Mesendoderm (in vitro differentiated cells): ENCODE data around the gene CCDC8.
A peak's percentile ranks its signal among the peaks of the same experiment; 100 is the strongest.

ENCODE experiments used
- DNase-seq: peaks from one replicate; pipeline ENCODE4 v3.0.0; 2013
- H2AK5ac ChIP-seq: 2 replicates; pipeline ENCODE4 v1.6.1; 2013; ENCODE audit warnings: low read length, inconsistent platforms
- H2BK120ac ChIP-seq: 2 replicates; pipeline ENCODE4 v1.6.1; 2013; ENCODE audit warnings: low read depth, mild to moderate bottlenecking, low read length, moderate library complexity, mixed read lengths
- H2BK15ac ChIP-seq: replicated peaks from 2 replicates; pipeline ENCODE4 v1.6.1; 2013; ENCODE audit warnings: low read depth, mild to moderate bottlenecking, moderate library complexity
- H2BK5ac ChIP-seq: 2 replicates; pipeline ENCODE4 v1.6.1; 2013; ENCODE audit warnings: low read length, inconsistent platforms
- H3K18ac ChIP-seq: 2 replicates; pipeline ENCODE4 v1.6.1; 2013; ENCODE audit warnings: mild to moderate bottlenecking, low read length, mixed read lengths
- H3K23ac ChIP-seq: one replicate; pipeline ENCODE4 v1.6.1; 2013; ENCODE audit warnings: low read length
- H3K27ac ChIP-seq: 2 replicates; pipeline ENCODE4 v1.5.1; 2013; ENCODE audit warnings: low read depth, mild to moderate bottlenecking, inconsistent platforms, low read length, moderate library complexity
- H3K27me3 ChIP-seq: 2 replicates; pipeline ENCODE4 v1.6.1; 2013; ENCODE audit warnings: low read length, control low read depth, mild to moderate bottlenecking, inconsistent platforms; ENCODE audit not compliant: insufficient read depth, poor library complexity
- H3K36me3 ChIP-seq: 2 replicates; pipeline ENCODE4 v1.6.1; 2013; ENCODE audit warnings: low read length, inconsistent platforms; ENCODE audit not compliant: control insufficient read depth, insufficient read depth
- H3K4ac ChIP-seq: one replicate; pipeline ENCODE4 v1.6.1; 2013; ENCODE audit warnings: low read depth, mild to moderate bottlenecking, low read length, moderate library complexity
- H3K4me1 ChIP-seq: 2 replicates; pipeline ENCODE4 v1.6.1; 2013; ENCODE audit warnings: low read depth, low read length, inconsistent platforms; ENCODE audit not compliant: control insufficient read depth
- H3K4me2 ChIP-seq: 2 replicates; pipeline ENCODE4 v1.6.1; 2013; ENCODE audit warnings: low read length
- H3K4me3 ChIP-seq: 2 replicates; pipeline ENCODE4 v1.5.1; 2013; ENCODE audit warnings: mild to moderate bottlenecking, low read length
- H3K56ac ChIP-seq: one replicate; pipeline ENCODE4 v1.6.1; 2013; ENCODE audit warnings: low read length
- H3K79me1 ChIP-seq: 2 replicates; pipeline ENCODE4 v1.6.1; 2013; ENCODE audit warnings: low read length, inconsistent platforms
- H3K79me2 ChIP-seq: 2 replicates; pipeline ENCODE4 v1.6.1; 2013; ENCODE audit warnings: mild to moderate bottlenecking, low read length; ENCODE audit not compliant: control insufficient read depth, insufficient read depth
- H3K9ac ChIP-seq: 2 replicates; pipeline ENCODE4 v1.6.1; 2013; ENCODE audit warnings: low read length, inconsistent platforms
- H4K5ac ChIP-seq: one replicate; pipeline ENCODE4 v1.6.1; 2013; ENCODE audit warnings: low read length
- H4K8ac ChIP-seq: one replicate; pipeline ENCODE4 v1.6.1; 2013; ENCODE audit warnings: low read depth, mild to moderate bottlenecking, control low read depth, low read length, moderate library complexity
- WGBS: extraction: QIAGEN DNeasy Blood & Tissue Kit; methylation state at CpG from one replicate; pipeline ENCODE4 v1.1.7; 2013; ENCODE audit warnings: low lambda C conversion rate, missing lambda C conversion rate; ENCODE audit not compliant: insufficient coverage; ENCODE audit errors: extremely low coverage; 5-methylcytosine and 5-hydroxymethylcytosine counted together

The CCDC8 gene

GRCh38 chr19:46373491-46374359 is 39.6 kb downstream of the CCDC8 start:
- Histone ChIP-seq H4K8ac (no peak overlapping the region), H3K27me3 (no peaks in the 10 kb centered on the region), H3K4me3 (no peak overlapping the region), H3K9ac (peak overlapping the region; percentile 66), H3K23ac (peak overlapping the region; percentile 15), H3K36me3 (peaks cover 3% of the 10 kb centered on the region), H3K79me2 (peaks cover 19% of the 10 kb centered on the region), H3K4me1 (peaks cover 16% of the 10 kb centered on the region), H3K18ac (peak overlapping the region; percentile 34), H3K56ac (peak overlapping the region; percentile 90), H3K27ac (peak overlapping the region; percentile 73), H4K5ac (no peak overlapping the region), H3K4ac (peak overlapping the region; percentile 72), H2BK120ac (no peak overlapping the region), H2BK5ac (peak overlapping the region; percentile 73), H2AK5ac (peak overlapping the region; percentile 93), H3K4me2 (no peak overlapping the region), H3K79me1 (peaks cover 23% of the 10 kb centered on the region), H2BK15ac (no peak overlapping the region)
- no CpG with 5 or more reads among the region's 17 CpGs for WGBS
- DNase-seq, result peak; percentile 95

- Histone ChIP-seq H2BK15ac (no peak overlapping the region), H4K5ac (no peak overlapping the region), H3K4me1 (peaks cover 16% of the 10 kb centered on the region), H3K4ac (peak overlapping the region; percentile 19), H3K79me2 (peaks cover 22% of the 10 kb centered on the region), H3K36me3 (peaks cover 3% of the 10 kb centered on the region), H3K18ac (no peak overlapping the region), H3K4me2 (peak overlapping the region; percentile 22), H3K56ac (peak overlapping the region; percentile 90), H2AK5ac (peak overlapping the region; percentile 80), H3K27ac (peak overlapping the region; percentile 73), H3K79me1 (peaks cover 24% of the 10 kb centered on the region), H2BK120ac (no peak overlapping the region), H2BK5ac (peak overlapping the region; percentile 83), H4K8ac (no peak overlapping the region), H3K23ac (peak overlapping the region; percentile 95), H3K9ac (peak overlapping the region; percentile 66), H3K27me3 (no peaks in the 10 kb centered on the region), H3K4me3 (no peak overlapping the region)
- peak; percentile 81 for DNase-seq
- no CpG with 5 or more reads among the region's 11 CpGs for WGBS
These were observed 40.4 kb downstream of the CCDC8 start for GRCh38 chr19:46372901-46373490.

- Histone ChIP-seq H3K36me3 (no peaks in the 10 kb centered on the region), H3K79me2 (peaks cover 28% of the 10 kb centered on the region), H3K79me1 (peaks cover 29% of the 10 kb centered on the region), H4K8ac (no peak overlapping the region), H3K27me3 (no peaks in the 10 kb centered on the region), H4K5ac (no peak overlapping the region), H2BK120ac (no peak overlapping the region), H3K18ac (peak overlapping the region; percentile 13), H2AK5ac (no peak overlapping the region), H2BK15ac (no peak overlapping the region), H3K4ac (no peak overlapping the region), H3K9ac (peak overlapping the region; percentile 7), H3K23ac (no peak overlapping the region), H3K4me1 (peaks cover 16% of the 10 kb centered on the region), H2BK5ac (no peak overlapping the region), H3K56ac (peak overlapping the region; percentile 43), H3K27ac (no peak overlapping the region), H3K4me3 (no peak overlapping the region), H3K4me2 (no peak overlapping the region)
- DNase-seq, result peak; percentile 54
- WGBS, result no CpG with 5 or more reads among the region's 10 CpGs
These were observed 41.9 kb downstream of the CCDC8 start for GRCh38 chr19:46371371-46371901.

- Histone ChIP-seq H3K9ac (no peak overlapping the region), H3K36me3 (no peaks in the 10 kb centered on the region), H2BK5ac (no peak overlapping the region), H3K4ac (no peak overlapping the region), H3K23ac (no peak overlapping the region), H3K4me3 (no peak overlapping the region), H3K27me3 (no peaks in the 10 kb centered on the region), H2AK5ac (no peak overlapping the region), H4K8ac (no peak overlapping the region), H2BK15ac (no peak overlapping the region), H3K4me2 (no peak overlapping the region), H3K18ac (no peak overlapping the region), H3K4me1 (peaks cover 16% of the 10 kb centered on the region), H3K79me2 (peaks cover 31% of the 10 kb centered on the region), H3K27ac (no peak overlapping the region), H3K79me1 (peaks cover 27% of the 10 kb centered on the region), H4K5ac (no peak overlapping the region), H3K56ac (no peak overlapping the region), H2BK120ac (no peak overlapping the region)
- WGBS, result no CpG with 5 or more reads among the region's 7 CpGs
- no peak for DNase-seq
These were observed 43.5 kb downstream of the CCDC8 start for GRCh38 chr19:46369817-46370216.

GRCh38 chr19:46368116-46368515 is 45.2 kb downstream of the CCDC8 start:
- no peak for DNase-seq
- Histone ChIP-seq H3K4me1 (peaks cover 8% of the 10 kb centered on the region), H3K4me3 (no peak overlapping the region), H3K79me1 (peaks cover 19% of the 10 kb centered on the region), H2BK15ac (no peak overlapping the region), H3K27ac (no peak overlapping the region), H2BK5ac (no peak overlapping the region), H3K79me2 (peaks cover 24% of the 10 kb centered on the region), H2AK5ac (no peak overlapping the region), H3K56ac (no peak overlapping the region), H3K4me2 (no peak overlapping the region), H3K9ac (no peak overlapping the region), H2BK120ac (no peak overlapping the region), H3K18ac (no peak overlapping the region), H4K5ac (no peak overlapping the region), H3K23ac (no peak overlapping the region), H3K27me3 (no peaks in the 10 kb centered on the region), H3K36me3 (peaks cover 2% of the 10 kb centered on the region), H4K8ac (no peak overlapping the region), H3K4ac (no peak overlapping the region)
- WGBS, result no CpG with 5 or more reads among the region's 7 CpGs
